CD4-positive, alpha-beta T cell treated with Interleukin-6 for 4 hours (primary cell): ENCODE results near the gene TXNRD2.

Experiments used
- DNase-seq: peaks from one replicate; pipeline ENCODE4 v3.0.0-alpha.2; 2020; ENCODE audit warnings: mixed read lengths

The TXNRD2 gene

GRCh38 chr22:19873960-19874306 is 67.7 kb downstream of the TXNRD2 start:
- DNase-seq: no peak

- no peak for DNase-seq
Observed at GRCh38 chr22:19873138-19873959, 68.3 kb downstream of the TXNRD2 start.

GRCh38 chr22:19872779-19873137 is 68.9 kb downstream of the TXNRD2 start:
- no peak for DNase-seq

DNA sequence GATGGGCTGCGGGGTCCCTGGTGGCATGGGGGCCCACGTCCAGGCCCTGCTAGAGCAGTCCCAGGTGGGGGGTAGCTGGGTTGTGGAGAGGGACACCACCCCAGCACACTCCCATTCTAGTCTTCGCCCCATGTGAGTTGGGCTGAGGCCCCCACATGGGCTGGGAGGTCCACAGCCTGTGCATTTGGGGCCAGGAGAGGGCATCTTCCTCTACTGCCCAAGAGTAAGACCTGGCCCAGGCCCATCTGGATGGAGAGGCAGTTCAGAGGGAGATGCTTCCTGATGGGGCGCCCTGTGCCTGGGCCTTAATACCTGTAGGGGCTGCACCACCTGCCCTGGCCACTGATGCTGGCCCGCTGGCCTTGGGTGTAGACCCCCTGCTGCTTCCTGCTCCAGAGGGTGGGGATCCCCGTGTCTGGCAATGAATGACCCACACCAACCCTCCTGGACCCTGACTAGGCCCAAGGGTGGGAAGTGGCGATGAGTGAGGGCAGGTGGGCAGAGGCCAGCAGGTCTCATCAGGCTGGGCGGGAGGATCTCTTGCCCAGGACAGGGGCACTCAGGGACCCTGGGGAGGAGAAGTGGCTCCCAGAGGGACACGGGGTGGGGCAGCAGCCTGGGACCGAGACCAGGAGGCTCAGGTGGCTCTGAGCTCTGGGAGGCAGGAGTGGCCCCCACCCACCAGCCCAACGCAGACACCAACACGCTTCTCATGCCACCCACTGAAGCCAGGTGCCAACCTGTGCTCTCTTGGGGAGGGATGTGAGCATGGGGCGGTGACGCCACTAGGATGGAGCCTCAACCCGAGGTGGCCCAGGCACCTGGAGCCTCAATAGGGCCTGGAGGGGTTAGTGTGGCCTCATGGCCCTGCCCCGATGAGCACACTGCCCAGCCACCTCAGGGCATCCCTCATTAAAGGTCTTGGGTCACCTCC is 69.5 kb downstream of the TXNRD2 start:
- DNase-seq: no peak

DNA sequence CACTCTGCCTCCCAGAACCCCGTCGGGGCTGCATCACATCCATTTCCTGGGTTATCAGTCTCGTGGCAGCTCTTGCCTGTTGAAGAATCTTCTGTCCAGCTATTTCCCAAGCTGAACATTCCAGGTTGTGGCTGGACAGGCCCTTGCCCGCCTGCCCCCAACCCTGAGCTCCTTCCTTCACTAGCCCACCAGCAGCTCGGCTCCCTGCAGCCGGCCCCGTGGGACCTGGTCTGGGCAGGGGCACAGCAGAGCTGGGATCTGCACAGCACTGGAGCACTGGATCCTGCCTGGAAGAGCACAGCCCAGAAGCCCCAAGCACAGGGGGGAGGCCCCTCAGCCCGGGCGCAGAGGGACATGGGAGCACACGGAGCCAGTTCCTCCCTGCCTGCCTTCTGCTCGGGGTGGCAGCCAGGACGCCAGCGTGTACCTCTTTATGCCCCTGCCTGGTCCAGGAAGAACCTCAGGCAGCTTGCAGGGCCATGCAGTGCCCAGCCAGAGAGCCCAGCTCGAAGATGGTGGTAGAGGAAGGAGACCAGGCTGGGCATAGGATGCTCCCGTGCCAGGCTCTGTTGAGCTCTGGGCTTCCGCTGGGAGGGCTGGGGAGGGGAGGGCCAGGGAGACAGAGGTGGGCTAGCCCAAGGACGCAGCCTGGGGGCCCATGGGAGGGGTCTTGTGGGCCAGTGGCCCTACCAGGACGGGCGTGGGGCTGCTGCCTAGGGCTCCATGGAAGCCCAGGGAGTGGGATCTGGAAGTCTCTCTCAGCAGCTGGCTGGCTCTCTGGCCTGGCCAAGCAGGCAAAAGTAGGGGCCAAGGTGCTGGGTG is 70.4 kb downstream of the TXNRD2 start:
- no peak for DNase-seq

- DNase-seq: no peak
Observed at GRCh38 chr22:19870153-19871022, 71.2 kb downstream of the TXNRD2 start.

DNA sequence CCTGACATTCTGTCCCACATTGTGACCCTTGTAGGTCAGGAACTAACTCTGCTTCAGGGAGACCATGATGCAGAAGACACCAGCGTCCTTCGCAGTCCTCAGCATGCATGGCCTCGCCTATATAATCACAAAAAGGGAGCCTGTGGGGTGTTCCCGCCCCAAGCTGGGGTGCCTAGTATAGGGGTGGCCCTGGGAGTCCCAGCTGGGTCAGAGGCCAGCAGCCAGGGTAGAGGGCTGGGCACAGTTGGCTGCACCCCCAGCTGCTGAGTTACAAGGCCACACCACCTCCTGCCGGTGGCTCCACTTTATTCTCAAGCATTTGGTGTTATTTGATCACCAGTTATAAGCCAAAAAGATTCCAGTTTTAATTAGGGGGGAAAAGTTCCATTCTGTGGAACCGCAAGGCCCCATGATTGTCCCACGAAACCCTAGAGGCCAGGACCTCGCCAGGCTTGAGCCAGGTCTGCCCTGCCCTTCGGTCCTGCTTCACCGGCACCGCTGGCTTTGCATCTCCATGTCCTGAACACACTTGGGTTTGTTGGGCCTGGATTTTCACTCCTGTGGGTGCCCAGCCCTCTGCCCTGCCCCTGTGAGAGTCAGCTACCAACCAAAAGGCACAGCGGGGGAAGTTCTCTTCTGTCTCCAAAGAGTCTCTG is 72.0 kb downstream of the TXNRD2 start:
- no peak for DNase-seq

GRCh38 chr22:19868773-19869471 is 72.7 kb downstream of the TXNRD2 start:
- no peak for DNase-seq

GRCh38 chr22:19868333-19868732 is 73.3 kb downstream of the TXNRD2 start:
- no peak for DNase-seq

- no peak for DNase-seq
Observed at GRCh38 chr22:19867617-19868016, 74.0 kb downstream of the TXNRD2 start.

DNA sequence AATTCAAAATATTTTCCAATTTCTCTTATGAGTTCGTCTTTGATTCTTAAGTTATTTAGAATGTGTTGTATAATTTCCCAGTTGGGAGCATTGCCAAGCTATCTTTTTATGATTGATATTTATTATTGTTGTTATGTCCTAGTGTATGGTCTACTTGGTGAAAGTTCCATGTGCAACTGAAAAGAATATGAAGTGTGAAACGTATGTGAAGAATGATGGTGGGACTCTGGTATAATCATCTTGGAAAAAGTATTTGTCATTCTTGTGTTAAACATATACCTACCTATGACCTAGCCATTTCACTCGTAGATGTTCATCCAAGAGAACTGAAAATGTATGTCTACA is 75.0 kb downstream of the TXNRD2 start:
- DNase-seq: no peak

DNA sequence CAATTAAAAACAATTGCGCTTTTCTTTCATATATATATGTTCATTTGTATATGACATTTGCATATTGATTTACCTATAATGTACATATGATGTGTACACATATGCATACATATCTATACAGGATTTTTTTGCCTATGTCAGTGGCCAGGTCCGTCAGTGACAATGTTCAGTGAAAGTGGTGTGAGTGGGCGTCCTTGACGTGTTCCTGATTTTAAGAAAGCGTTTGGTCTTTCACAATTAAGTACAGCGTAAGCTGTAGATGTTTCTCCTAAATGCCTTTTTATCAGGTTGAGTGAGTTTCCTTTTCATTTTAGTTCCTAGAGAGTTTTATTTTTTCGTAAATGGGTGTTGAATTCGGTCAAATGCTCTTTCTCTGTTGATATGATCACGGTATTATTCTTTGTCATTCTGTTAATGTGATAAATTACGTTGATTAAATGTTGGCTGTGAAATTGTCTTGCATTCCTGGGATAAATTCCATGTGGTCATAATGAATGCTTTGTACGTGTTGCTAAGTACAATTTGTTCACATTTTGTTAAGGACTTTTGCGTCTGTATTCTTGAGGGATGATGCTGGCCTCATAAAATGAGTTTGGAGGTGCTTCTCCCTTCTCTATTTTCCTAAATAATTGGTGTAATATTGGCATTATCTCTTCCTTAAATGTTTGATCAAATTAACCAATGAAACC is 76.3 kb downstream of the TXNRD2 start:
- DNase-seq: no peak

GRCh38 chr22:19864538-19865106 is 77.0 kb downstream of the TXNRD2 start:
- no peak for DNase-seq

DNA sequence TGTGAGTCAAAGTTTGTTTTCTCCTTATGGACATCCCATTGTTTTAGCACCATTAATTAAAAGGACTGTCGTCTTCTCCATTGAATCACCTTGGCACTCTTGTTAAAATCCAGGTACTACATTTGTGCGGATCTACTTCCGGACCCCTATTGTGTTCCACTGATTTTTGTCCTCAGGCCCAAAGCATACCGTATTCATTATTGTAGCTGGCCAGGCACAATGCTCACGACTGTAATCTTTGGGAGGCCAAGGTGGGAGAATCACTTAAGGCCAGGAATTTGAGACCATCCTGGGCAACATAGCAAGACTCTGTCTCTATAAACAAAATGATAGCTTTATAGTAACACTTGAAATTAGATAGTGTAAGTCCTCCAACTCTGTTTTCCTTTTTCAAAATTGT is 78.0 kb downstream of the TXNRD2 start:
- no peak for DNase-seq

GRCh38 chr22:19862619-19863246 is 78.9 kb downstream of the TXNRD2 start:
- no peak for DNase-seq

DNA sequence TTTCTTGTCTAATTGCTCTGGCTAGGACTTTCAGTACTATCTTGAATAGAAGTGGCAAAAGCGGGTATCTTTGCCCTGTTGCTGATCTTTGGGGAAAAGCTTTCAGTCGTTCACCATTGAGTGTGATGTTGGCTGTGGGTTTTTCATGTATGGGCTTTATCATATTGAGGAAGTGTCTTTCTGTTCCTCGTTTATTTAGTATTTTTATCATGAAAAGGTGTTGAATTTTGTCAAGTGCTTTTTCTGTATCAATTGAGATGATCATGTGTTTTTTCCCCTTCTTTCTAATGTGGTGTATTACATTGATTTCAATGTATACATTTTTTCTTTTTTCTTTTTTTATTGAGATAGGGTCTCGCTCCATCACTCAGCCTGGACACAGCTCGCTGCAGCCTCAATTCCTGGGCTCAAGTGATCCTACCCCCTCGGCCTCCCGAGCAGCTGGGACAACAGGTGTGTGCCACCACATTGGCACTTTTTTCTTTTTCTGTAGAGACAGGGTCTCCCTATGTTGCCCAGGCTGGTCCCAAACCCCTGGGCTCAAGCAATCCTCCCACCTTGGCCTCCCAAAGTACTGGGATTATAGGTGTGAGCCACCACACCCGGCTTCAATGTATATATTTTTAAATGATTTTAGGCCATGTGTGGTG is 81.6 kb downstream of the TXNRD2 start:
- no peak for DNase-seq

GRCh38 chr22:19857382-19857781 is 84.2 kb downstream of the TXNRD2 start:
- DNase-seq: no peak

GRCh38 chr22:19855504-19856409 is 85.9 kb downstream of the TXNRD2 start:
- DNase-seq: peak; percentile 67
